AG04449 (cell line): Measurements from ENCODE around the gene OR6S1.
"Not testable (repeated sequence)": the region's sequence is repeated elsewhere in the genome, so short reads cannot be mapped to it uniquely, and the experiment has no call there.

ENCODE experiments used
- CTCF ChIA-PET: fragments of 350-600 bp; formaldehyde crosslinking; extraction: SDS; loops from one replicate; lab custom pipeline; 2021; ENCODE audit warnings: antibody characterized with exemption; lab: Yijun Ruan, JAX
- POLR2A ChIA-PET: fragments of 400-600, 350-600 bp; formaldehyde crosslinking; extraction: SDS; loops from one replicate; lab custom pipeline; 2020; ENCODE audit warnings: antibody characterized with exemption, inconsistent platforms; lab: Yijun Ruan, JAX
- DNase-seq: peaks from one replicate; pipeline ENCODE4 v3.0.0-alpha.2; 2010; ENCODE audit warnings: low read depth, low spot score
- H3K4me3 ChIP-seq: 2 replicates; pipeline ENCODE4 v1.5.1; 2011; ENCODE audit warnings: low read depth, mild to moderate bottlenecking, control low read depth, low read length
- TF ChIP-seq, protein P1 (sequence below): IDR thresholded peaks from one replicate; pipeline ENCODE4 v1.5.1; 2011; ENCODE audit warnings: mild to moderate bottlenecking, moderate library complexity, low read length, control low read depth, inconsistent platforms; ENCODE audit not compliant: insufficient read depth; ENCODE audit errors: missing control alignments

OR6S1 gene

DNA sequence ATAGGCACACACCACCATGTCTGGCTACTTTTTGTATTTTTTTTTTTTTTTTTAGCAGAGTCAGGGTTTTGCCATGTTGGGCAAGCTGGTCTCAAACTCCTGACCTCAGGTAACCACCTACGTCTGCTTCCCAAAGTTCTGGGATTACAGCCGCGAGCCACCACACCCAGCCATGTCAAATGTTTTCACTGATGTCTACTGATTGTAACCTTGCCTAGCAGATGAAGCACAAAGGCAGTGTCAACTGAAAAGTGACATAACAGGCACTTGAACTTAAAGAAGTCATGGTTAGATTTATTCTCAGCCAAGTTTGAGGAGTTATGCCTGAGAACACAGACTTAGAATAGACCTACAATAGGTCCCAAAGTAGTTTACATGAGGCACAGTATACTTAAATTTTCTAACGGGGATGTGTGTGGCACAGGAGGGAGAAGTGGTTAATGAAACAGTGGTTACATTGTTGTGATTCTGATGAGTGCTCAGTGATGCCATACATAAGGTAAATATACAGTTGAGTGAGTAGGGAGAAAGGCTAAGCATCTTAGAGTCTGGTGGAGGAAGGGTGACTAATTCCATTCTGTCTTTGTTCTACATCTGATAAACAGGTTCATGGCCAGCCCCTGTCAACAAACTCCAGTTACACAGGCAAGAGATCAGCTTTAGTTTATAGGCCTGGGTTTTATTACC is 30.2 kb upstream of the OR6S1 start:
- ChIA-PET CTCF (no interaction called here), POLR2A (no interaction called here)
- DNase-seq = no peak
- TF ChIP-seq, protein P1, sequence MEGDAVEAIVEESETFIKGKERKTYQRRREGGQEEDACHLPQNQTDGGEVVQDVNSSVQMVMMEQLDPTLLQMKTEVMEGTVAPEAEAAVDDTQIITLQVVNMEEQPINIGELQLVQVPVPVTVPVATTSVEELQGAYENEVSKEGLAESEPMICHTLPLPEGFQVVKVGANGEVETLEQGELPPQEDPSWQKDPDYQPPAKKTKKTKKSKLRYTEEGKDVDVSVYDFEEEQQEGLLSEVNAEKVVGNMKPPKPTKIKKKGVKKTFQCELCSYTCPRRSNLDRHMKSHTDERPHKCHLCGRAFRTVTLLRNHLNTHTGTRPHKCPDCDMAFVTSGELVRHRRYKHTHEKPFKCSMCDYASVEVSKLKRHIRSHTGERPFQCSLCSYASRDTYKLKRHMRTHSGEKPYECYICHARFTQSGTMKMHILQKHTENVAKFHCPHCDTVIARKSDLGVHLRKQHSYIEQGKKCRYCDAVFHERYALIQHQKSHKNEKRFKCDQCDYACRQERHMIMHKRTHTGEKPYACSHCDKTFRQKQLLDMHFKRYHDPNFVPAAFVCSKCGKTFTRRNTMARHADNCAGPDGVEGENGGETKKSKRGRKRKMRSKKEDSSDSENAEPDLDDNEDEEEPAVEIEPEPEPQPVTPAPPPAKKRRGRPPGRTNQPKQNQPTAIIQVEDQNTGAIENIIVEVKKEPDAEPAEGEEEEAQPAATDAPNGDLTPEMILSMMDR = no peak
- H3K4me3 ChIP-seq = no peak overlapping the region

DNA sequence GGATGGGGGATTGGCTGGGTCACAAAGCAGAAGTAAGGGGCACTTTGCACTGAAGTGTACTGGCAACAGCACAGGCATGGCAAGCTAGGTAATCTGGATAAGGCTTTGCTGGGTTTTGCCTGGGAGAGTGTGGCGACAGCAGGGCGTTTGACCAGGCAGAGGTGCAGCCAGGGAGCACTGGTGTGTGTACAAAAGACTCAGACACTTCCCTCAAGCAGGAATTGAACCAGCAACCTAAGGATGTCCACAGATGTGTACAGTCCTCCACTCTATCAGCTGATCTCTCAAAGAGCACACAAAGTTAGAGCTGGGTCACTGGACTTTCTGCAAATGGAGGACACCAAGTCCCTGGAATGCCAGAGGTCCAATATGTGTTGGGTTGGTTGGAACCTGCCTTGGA is 27.5 kb upstream of the OR6S1 start:
- CTCF ChIA-PET = no interaction called here
- POLR2A ChIA-PET = interaction anchor here (1.2 kb wide), 1 partner anchor 12 kb away, joined by 3 read pairs; no protein-coding TSS in a partner anchor
- no peak overlapping the region for H3K4me3 ChIP-seq
- DNase-seq = no peak
- TF ChIP-seq, protein P1 = no peak

DNA sequence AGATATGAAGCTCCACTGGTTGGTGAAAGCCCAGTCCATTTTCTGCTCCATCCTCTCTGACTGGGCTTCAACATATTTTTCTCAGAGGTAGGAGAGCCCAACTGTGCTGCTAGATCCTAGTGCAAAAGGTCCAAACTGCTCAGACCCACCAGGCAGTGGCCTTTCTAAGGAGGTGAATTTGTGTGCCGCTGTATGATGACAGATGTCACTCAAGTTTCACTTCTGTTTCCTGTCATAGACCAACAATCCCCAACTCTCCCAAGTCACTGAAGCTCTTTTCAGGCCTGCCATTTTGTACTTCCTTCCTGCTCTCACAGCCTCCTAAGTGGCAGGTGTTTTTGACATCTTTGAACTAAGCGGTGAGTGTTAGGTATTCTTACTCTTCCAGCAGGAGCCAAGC is 26.5 kb upstream of the OR6S1 start:
- H3K4me3 ChIP-seq = no peak overlapping the region
- TF ChIP-seq, protein P1 = no peak
- POLR2A ChIA-PET = no interaction called here
- CTCF ChIA-PET = no interaction called here
- no peak for DNase-seq

DNA sequence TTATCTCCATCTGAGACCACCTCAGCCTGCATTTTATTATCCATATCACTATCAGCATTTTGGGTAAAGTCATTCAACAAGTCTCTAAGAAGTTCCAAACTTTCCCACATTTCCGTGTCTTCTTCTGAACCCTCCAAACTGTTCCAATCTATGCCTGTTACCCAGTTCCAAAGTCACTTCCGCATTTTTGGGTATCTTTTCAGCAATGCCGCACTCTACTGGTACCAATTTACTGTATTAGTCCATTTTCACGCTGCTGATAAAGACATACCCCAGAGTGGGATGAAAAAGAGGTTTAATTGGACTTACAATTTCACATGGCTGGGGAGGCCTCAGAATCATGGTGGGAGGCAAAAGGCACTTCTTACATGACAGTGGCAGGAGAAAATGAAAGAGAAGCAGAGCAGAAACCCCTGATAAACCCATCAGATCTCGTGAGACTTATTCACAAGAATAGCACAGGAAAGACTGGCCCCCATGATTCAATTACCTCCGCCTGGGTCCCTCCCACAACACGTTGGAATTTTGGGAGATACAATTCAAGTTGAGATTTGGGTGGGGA is 25.0 kb upstream of the OR6S1 start:
- CTCF ChIA-PET, H3K4me3 ChIP-seq, POLR2A ChIA-PET: not testable (repeated sequence)

DNA sequence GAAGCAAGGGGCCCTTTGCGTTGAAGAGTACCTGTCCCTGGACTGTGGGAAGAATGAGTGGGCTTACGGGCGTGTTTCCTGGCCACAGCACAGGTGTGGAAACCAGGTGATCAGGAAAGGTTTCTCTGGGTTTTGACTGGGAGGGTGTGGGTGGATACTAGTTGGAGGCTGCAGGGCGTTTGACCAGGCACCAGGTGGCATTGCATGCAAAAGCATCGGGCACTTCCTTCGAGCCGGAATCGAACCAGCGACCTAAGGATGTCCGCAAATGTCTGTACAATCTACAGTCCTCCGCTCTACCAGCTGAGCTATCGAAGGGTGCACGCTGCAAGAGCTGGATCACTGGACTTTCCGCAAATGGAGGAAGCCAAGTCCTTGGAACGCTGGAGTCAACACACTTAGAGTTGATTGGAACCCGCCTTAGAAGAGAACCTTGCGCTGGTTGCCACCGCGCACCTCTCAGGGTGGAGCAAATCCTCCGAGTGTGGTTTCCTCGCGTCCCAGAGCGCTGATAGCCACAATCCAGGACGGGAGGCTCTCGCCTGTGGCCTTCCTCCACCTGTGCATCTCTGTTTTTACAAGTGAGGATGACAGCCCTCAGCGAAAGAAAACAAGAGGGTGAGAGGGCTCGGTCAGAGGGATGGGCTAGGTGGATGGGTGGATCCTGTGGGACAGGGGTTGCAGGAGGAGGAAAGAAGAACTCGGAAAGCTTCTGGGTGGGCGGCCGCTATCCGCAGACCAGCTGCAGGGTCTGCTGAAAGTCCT is 21.7 kb upstream of the OR6S1 start:
- ChIA-PET CTCF (no interaction called here), POLR2A (no interaction called here)
- peak overlapping the region; percentile 12 for H3K4me3 ChIP-seq
- TF ChIP-seq, protein P1 = peak; percentile 41
- no peak for DNase-seq

More for the DNA sequence above, 25.0 kb upstream of the OR6S1 start:
- DNase-seq = not testable (repeated sequence)

DNA sequence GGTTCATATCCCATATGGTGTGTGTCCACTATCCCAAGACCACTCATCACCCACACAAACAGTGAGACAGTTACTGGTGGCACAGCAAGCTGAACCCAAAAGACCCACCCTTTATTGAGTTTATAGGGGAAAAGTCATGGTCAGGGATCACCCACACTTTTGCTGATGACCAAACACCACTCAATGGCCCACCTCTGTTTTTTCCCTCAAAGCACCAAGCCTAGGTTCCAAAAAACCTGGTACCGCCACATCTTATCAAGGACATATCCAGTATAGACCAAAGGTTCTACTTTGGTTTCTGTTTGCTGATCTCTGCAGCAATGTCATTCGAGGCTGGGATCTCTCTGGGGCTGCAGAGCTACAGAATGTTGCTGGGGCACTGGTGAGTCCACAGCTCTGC is 19.7 kb upstream of the OR6S1 start:
- ChIA-PET POLR2A (no interaction called here), CTCF (no interaction called here)
- TF ChIP-seq, protein P1 = no peak
- H3K4me3 ChIP-seq = no peak overlapping the region
- no peak for DNase-seq
